Heart left ventricle (tissue), 16 donors: ENCODE measurements around the gene DNAAF5. TPM values are rescaled to one million over a fixed set of nuclear protein-coding genes. Genes with fewer than 3 reads are reported as not detected.
"Not testable (repeated sequence)": the region's sequence is repeated elsewhere in the genome, so short reads cannot be mapped to it uniquely, and the experiment has no call there.

Source experiments
- ATAC-seq, 4 donors: fragments of 200-7000 bp; cut with Tn5 transposase; one replicate each; pipeline ENCODE4 v1.9.1; 2020 to 2022; ENCODE audit warnings: moderate library complexity in 4 of 4, mild to moderate bottlenecking in 3 of 4, moderate number of reproducible peaks in 1 of 4
- DNase-seq, 5 donors: peaks; one replicate each; pipeline ENCODE4 v3.0.0-alpha.2; 2020
- H3K27ac ChIP-seq, 12 donors: fragments of 200-600 bp; sonication (generic) in 4 of 12; one replicate each; pipeline versions ENCODE4 v1.5.0 to v1.8.0; 2016 to 2022; ENCODE audit warnings: mild to moderate bottlenecking in 2 of 12
- H3K27me3 ChIP-seq, 9 donors: fragments of 200-600 bp; sonication (generic) in 2 of 9; one replicate each; pipeline versions ENCODE4 v1.5.1 to v1.8.0; 2016 to 2022; ENCODE audit warnings: mild to moderate bottlenecking in 3 of 9
- H3K36me3 ChIP-seq, 9 donors: fragments of 200-600 bp; sonication (generic) in 2 of 9; one replicate each; pipeline versions ENCODE4 v1.5.0 to v1.8.0; 2018 to 2022; ENCODE audit warnings: mild to moderate bottlenecking in 2 of 9
- H3K4me1 ChIP-seq, 12 donors: fragments of 200-600 bp; sonication (generic) in 4 of 12; one replicate each; pipeline versions ENCODE4 v1.5.0 to v1.8.0; 2016 to 2022; ENCODE audit warnings: mild to moderate bottlenecking in 3 of 12
- H3K4me3 ChIP-seq, 12 donors: fragments of 200-600 bp; sonication (generic) in 4 of 12; one replicate each; pipeline versions ENCODE4 v1.5.0 to v1.8.0; 2017 to 2022; ENCODE audit warnings: mild to moderate bottlenecking in 9 of 12, moderate library complexity in 4 of 12
- H3K9me3 ChIP-seq, 12 donors: fragments of 200-600 bp; sonication (generic) in 4 of 12; one replicate each; pipeline versions ENCODE4 v1.5.0 to v1.8.0; 2016 to 2022; ENCODE audit warnings: mild to moderate bottlenecking in 1 of 12
- POLR2A ChIP-seq, 2 donors: fragments of 450-650 bp; IDR thresholded peaks; one replicate each; pipeline ENCODE4 v1.6.1; 2017; ENCODE audit warnings: antibody characterized with exemption in 2 of 2, mild to moderate bottlenecking in 2 of 2, moderate library complexity in 2 of 2
- WGBS, 4 donors: extraction: QIAGEN DNeasy Blood & Tissue Kit in 2 of 4; methylation state at CpG; one replicate each; pipeline versions ENCODE4 v1.1.5 to v1.1.7; 2013 to 2018; 5-methylcytosine and 5-hydroxymethylcytosine counted together
- intact Hi-C, 10 donors: fragments of 100-400 bp; cut with DNase I; formaldehyde crosslinking; loops; one replicate each; pipeline versions ENCODE4 v1.11.1 to v1.14.2; 2022
- polyA plus RNA-seq, 2 donors: library from polyadenylated mRNA; stranded (reverse); fragments of 200-250 nt; gene quantifications; one replicate each; pipeline ENCODE4 v1.2.3, GENCODE V29; 2013
- total RNA-seq, 9 donors: library from RNA; depleted of rRNA in 2 of 9; stranded (reverse); fragments of >200 nt in 2 of 9; fragmentation: NEBNext Ultra II Directional in 3 of 9; extraction: Animal tissue kit (Norgen Biotek cat#: 25700) in 3 of 9; gene quantifications; one replicate each; pipeline versions ENCODE4 v1.1.0 to v1.2.4, GENCODE V29; 2016 to 2023
- TF ChIP-seq, protein P1 (sequence below), 12 donors: fragments of 200-600 bp; sonication (generic) in 4 of 12; IDR thresholded peaks; one replicate each; pipeline versions ENCODE4 v1.5.0 to v1.8.0; 2018 to 2022; ENCODE audit warnings: antibody characterized with exemption in 12 of 12, mild to moderate bottlenecking in 5 of 12
- donor health status: ischemic (EF 13 %, LVEDD 7.1; RV severe dilation, severe dysfunction).
- donor health status: healthy with polysubstance abuse.
- donor health status: DM: no; HTN: yes; CAD: no.
- donor health status: DM: no; HTN: no; CAD: no.
- donor health status: ischemic (EF 25% LVEDD 6.9; RV normal size, moderate dysfunction).
- donor health status: ischemic (EF 25% LVEDD 5.7; RV mildly dilated, moderate dysfunction).
- donor health status: healthy.
- donor health status: DM: yes; HTN: yes; CAD: no.
- donor health status: ischemic (EF 35%, LVEDD 5.7; RV mildly dilated, moderate dysfunction).
- donor health status: nonischemic (EF 11% LVEDD 7.7; RV severe dilation, severe dysfunction).
- donor health status: DM: yes; HTN: yes; CAD: no.
- donor health status: PGD.
- donor health status: ischemic (EF 29% LVEDD 5.4; RV normal size, mild dysfunction).
- donor health status: nonischemic (EF 23%, LVEDD 6.1; RV moderate dilation, normal function).

DNAAF5 gene
- total and polyA plus RNA-seq, 11 donors = 7.2 to 45.8 (median 23.5) TPM

DNA sequence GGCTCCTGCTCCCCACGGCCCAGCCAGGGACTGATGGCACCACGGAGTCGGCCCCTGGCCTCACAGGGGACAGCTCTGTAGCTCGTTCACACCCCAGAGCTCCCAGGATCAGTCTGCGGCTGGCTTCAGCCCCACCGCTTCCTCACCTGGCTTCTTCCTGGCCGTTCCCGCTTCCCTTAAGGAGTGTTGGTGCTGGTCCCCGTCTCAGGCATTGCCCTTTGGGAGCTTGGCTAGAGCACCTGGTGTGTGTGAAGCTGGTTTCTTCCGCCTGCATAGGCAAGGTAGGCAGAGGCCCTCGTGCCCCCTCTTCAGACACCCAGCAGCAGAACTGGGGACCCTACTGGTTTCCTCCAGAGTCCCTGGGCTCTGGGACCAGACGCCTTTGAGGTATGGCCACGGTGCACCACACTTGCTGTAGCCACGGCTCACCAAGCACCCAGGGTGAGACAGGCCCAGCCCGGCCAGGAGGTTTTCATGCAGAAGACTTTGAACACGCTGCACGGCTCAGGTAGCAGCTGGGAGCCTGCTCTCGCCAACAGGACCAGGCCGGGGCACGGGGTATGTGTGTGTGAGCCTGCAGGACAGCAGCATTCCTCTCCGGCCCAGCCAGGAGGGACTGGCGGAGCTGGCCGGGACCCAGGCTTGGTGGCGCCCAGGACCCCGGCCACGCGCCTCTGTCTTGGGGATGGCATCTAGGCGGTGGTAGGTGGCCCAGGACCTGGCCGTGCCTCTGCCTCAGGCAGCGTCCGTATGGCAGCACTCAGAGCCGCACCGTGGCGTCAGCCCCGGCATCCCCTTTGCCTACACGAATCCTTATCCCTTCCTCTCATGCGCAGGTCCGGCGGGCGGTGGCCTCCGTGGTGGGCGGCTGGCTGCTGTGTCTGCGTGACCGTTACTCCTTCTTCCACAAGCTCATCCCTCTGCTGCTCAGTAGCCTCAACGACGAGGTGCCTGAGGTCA is 13.8 kb downstream of the DNAAF5 start:
- Histone ChIP-seq H3K27ac (peak overlapping the region in 1 of 12 donors; percentile 65), H3K9me3 (no peaks in the 10 kb centered on the region), H3K4me1 (peaks cover 0 to 25% (median 8%) of the 10 kb centered on the region in 12 donors), H3K4me3 (no peak overlapping the region), H3K36me3 (peaks cover 0 to 42% (median 25%) of the 10 kb centered on the region in 9 donors), H3K27me3 (no peaks in the 10 kb centered on the region)
- no peak for TF ChIP-seq POLR2A (IDR thresholded peaks at IDR 0.05)
- TF ChIP-seq, protein P1, sequence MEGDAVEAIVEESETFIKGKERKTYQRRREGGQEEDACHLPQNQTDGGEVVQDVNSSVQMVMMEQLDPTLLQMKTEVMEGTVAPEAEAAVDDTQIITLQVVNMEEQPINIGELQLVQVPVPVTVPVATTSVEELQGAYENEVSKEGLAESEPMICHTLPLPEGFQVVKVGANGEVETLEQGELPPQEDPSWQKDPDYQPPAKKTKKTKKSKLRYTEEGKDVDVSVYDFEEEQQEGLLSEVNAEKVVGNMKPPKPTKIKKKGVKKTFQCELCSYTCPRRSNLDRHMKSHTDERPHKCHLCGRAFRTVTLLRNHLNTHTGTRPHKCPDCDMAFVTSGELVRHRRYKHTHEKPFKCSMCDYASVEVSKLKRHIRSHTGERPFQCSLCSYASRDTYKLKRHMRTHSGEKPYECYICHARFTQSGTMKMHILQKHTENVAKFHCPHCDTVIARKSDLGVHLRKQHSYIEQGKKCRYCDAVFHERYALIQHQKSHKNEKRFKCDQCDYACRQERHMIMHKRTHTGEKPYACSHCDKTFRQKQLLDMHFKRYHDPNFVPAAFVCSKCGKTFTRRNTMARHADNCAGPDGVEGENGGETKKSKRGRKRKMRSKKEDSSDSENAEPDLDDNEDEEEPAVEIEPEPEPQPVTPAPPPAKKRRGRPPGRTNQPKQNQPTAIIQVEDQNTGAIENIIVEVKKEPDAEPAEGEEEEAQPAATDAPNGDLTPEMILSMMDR (IDR thresholded peaks at IDR 0.05) = no peak
- peak in 2 of 5 donors; percentile 16 to 56 for DNase-seq
- intact Hi-C loops = loop anchor here in 1 of 10 donors (10.0 kb wide), 1 partner anchor 75 kb away; no protein-coding TSS in a partner anchor
- peak in 1 of 4 donors; percentile 7 for ATAC-seq
- WGBS, 4 donors = 95 to 97% (median 96%) methylated on average over 44 to 46 of the region's 46 CpGs

DNA sequence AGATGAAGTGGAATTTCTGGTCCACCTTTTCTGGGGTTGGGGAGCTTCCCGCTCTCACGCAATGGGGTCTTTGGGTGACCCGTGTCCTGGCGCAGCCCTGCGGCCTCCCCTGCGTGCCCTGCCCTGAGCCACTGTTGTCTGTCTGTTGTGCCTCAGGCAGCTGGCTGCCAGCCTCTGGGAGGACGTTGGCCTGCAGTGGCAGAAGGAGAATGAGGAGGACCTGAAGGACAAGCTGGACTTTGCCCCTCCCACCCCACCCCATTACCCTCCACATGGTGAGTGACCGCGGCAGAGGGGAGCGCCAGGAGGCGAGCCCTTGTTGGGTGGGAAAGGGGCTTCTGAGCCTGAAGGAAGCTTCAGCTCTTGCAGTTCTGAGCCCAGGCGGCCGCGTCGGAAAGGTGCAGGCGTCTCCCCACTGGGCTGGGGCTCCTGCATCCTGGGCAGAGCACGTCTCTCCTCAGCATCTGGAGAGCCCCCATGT is 14.7 kb downstream of the DNAAF5 start:
- peaks cover 0 to 44% (median 25%) of the 10 kb centered on the region in 9 donors for H3K36me3 ChIP-seq
- TF ChIP-seq, protein P1 (IDR thresholded peaks at IDR 0.05) = no peak
- TF ChIP-seq POLR2A (IDR thresholded peaks at IDR 0.05) = no peak
- ATAC-seq (no peak), DNase-seq (peak in 1 of 5 donors; percentile 10)
- H3K27ac ChIP-seq = no peak overlapping the region
- WGBS, 4 donors = 91 to 95% (median 94%) methylated on average over 16 to 17 of the region's 17 CpGs
- H3K9me3 ChIP-seq = no peaks in the 10 kb centered on the region
- peaks cover 0 to 29% (median 9%) of the 10 kb centered on the region in 12 donors for H3K4me1 ChIP-seq
- intact Hi-C loops = no loop called here
- H3K27me3 ChIP-seq = no peaks in the 10 kb centered on the region
- H3K4me3 ChIP-seq = no peak overlapping the region

DNA sequence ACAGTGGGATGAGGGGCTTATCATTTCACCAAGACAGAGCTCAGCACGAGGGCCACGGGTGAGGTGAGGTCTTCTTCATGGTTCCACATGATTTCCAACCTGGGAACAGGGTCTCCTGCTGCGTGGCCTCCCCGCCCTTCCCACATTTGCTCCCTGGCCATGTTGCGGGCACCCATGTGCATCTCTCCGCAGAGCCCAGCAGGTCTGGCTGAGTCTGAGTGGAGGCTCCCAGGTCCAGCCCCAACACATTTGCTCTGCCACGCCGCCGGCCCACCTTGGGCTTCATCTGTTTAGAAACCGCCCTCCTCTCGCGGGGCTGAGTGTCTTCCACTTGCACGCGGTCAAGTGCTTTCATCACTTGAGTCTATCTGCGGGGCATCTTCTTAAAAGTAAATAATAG is 15.4 kb downstream of the DNAAF5 start:
- Histone ChIP-seq H3K4me1 (peaks cover 0 to 35% (median 9%) of the 10 kb centered on the region in 12 donors), H3K9me3 (no peaks in the 10 kb centered on the region), H3K4me3 (no peak overlapping the region), H3K27me3 (no peaks in the 10 kb centered on the region), H3K27ac (no peak overlapping the region), H3K36me3 (peaks cover 0 to 44% (median 25%) of the 10 kb centered on the region in 9 donors)
- 87 to 95% (median 88%) methylated on average over 13 to 15 of the region's 15 CpGs for WGBS, 4 donors
- peak in 1 of 5 donors; percentile 14 for DNase-seq
- ATAC-seq = no peak
- TF ChIP-seq, protein P1 (IDR thresholded peaks at IDR 0.05) = no peak
- TF ChIP-seq POLR2A (IDR thresholded peaks at IDR 0.05) = no peak
- intact Hi-C loops = no loop called here

DNA sequence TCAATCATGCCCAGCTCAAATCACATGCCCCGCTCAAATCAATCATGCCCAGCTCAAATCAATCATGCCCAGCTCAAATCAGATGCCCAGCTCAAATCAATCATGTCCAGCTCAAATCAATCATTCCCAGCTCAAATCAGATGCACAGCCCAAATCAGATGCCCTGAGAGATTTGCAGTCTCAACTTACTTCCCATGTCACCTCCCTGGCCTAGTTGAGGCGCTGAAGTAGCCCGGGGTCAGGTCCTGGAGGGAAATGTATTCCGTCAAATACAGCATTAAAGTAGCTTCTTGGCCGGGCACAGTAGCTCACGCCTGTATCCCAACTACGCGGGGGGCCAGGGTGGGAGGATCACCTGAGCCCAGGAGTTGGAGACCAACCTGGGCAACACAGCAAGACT is 16.3 kb downstream of the DNAAF5 start:
- TF ChIP-seq, protein P1 (IDR thresholded peaks at IDR 0.05) = no peak
- TF ChIP-seq POLR2A (IDR thresholded peaks at IDR 0.05) = no peak
- Histone ChIP-seq H3K9me3 (no peaks in the 10 kb centered on the region), H3K36me3 (peaks cover 0 to 44% (median 25%) of the 10 kb centered on the region in 9 donors), H3K27ac (no peak overlapping the region), H3K27me3 (no peaks in the 10 kb centered on the region), H3K4me3 (no peak overlapping the region), H3K4me1 (peaks cover 0 to 34% (median 9%) of the 10 kb centered on the region in 12 donors)
- no peak for DNase-seq
- WGBS, 4 donors = 67 to 98% (median 87%) methylated on average over 6 to 8 of the region's 8 CpGs
- intact Hi-C loops = no loop called here
- ATAC-seq = no peak

DNA sequence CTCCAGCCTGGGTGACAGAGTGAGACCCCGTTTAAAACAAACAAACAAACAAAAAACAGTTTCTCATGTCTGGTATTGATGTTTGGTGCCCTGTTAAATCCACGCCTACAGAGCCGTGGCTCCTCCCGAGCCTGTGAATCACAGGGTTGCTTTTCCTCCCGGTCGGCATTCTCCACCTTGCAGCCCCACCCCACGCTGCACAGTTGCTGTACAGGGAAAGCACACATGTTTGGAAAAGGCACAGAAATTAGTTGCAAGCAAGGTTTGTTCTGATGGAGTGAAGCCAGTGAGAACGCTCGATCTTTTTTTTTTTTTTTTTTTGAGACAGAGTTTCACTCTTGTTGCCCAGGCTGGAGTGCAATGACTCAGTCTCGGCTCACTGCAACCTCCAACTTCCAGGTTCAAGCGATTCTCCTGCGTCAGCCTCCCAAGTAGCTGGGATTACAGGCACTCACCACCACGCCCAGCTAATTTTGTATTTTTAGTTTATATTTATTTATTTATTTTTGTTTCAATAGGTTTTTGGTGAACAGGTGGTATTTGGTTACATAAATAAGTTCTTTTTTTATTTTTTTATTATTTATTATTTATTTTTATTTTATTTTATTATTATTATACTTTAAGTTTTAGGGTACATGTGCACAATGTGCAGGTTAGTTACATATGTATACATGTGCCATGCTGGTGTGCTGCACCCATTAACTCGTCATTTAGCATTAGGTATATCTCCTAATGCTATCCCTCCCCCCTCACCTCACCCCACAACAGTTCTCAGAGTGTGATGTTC is 17.0 kb downstream of the DNAAF5 start:
- H3K27ac ChIP-seq, DNase-seq, ATAC-seq, H3K9me3 ChIP-seq, H3K4me3 ChIP-seq, intact Hi-C loops, H3K27me3 ChIP-seq: not testable (repeated sequence)
- 89 to 95% (median 94%) methylated on average over 14 of the region's 14 CpGs for WGBS, 4 donors
- Histone ChIP-seq H3K36me3 (peaks cover 0 to 44% (median 25%) of the 10 kb centered on the region in 9 donors), H3K4me1 (peaks cover 0 to 30% (median 6%) of the 10 kb centered on the region in 12 donors)

DNA sequence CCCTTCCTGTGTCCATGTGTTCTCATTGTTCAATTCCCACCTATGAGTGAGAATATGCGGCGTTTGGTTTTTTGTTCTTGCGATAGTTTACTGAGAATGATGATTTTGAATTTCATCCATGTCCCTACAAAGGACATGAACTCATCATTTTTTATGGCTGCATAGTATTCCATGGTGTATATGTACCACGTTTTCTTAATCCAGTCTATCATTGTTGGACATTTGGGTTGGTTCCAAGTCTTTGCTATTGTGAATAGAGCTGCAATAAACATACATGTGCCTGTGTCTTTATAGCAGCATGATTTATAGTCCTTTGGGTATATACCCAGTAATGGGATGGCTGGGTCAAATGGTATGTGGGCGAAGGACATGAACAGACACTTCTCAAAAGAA is 17.6 kb downstream of the DNAAF5 start:
- H3K9me3 ChIP-seq, DNase-seq, H3K4me3 ChIP-seq, H3K27ac ChIP-seq, intact Hi-C loops, H3K27me3 ChIP-seq, ATAC-seq: not testable (repeated sequence)
- peaks cover 0 to 31% (median 6%) of the 10 kb centered on the region in 12 donors for H3K4me1 ChIP-seq
- peaks cover 0 to 44% (median 25%) of the 10 kb centered on the region in 9 donors for H3K36me3 ChIP-seq
- WGBS, 4 donors = 96 to 99% (median 97%) methylated on average over 5 of the region's 5 CpGs
